Hepatocyte (in vitro differentiated cells): ENCODE data around the gene TRMT61B. TPM values are rescaled to one million over a fixed set of nuclear protein-coding genes. Genes with fewer than 3 reads are reported as not detected.

Experiments
- DNase-seq: peaks from one replicate; pipeline ENCODE4 v3.0.0-alpha.2; 2016; ENCODE audit warnings: low spot score
- H2AFZ ChIP-seq: fragments of 200-600 bp; sonication (generic); 2 replicates; pipeline ENCODE4 v1.6.0; 2016; ENCODE audit warnings: antibody characterized with exemption, mild to moderate bottlenecking
- H3K27ac ChIP-seq: fragments of 200-600 bp; sonication (generic); 2 replicates; pipeline ENCODE4 v1.5.1; 2016; ENCODE audit warnings: mild to moderate bottlenecking
- H3K27me3 ChIP-seq: fragments of 200-600 bp; sonication (generic); 2 replicates; pipeline ENCODE4 v1.6.1; 2016
- H3K36me3 ChIP-seq: fragments of 200-600 bp; sonication (generic); replicated peaks from 2 replicates; pipeline ENCODE4 v1.5.1; 2016; ENCODE audit warnings: low read depth; ENCODE audit not compliant: insufficient read depth
- H3K4me1 ChIP-seq: fragments of 200-600 bp; sonication (generic); 2 replicates; pipeline ENCODE4 v1.5.1; 2016; ENCODE audit warnings: mild to moderate bottlenecking, moderate library complexity; ENCODE audit not compliant: insufficient read depth
- H3K4me2 ChIP-seq: fragments of 200-600 bp; sonication (generic); 2 replicates; pipeline ENCODE4 v1.6.0; 2016
- H3K4me3 ChIP-seq: fragments of 200-600 bp; sonication (generic); 2 replicates; pipeline ENCODE4 v1.5.1; 2016; ENCODE audit warnings: mild to moderate bottlenecking
- H3K79me2 ChIP-seq: fragments of 200-600 bp; sonication (generic); 2 replicates; pipeline ENCODE4 v1.6.0; 2017; ENCODE audit warnings: mild to moderate bottlenecking
- H3K9me2 ChIP-seq: fragments of 200-600 bp; sonication (generic); replicated peaks from 2 replicates; pipeline ENCODE4 v1.6.0; 2017; ENCODE audit warnings: mild to moderate bottlenecking; ENCODE audit not compliant: insufficient read depth
- H3K9me3 ChIP-seq: fragments of 200-600 bp; sonication (generic); 2 replicates; pipeline ENCODE4 v1.5.1; 2016; ENCODE audit warnings: low read depth, mild to moderate bottlenecking
- H4K20me1 ChIP-seq: fragments of 200-600 bp; sonication (generic); 2 replicates; pipeline ENCODE4 v1.6.0; 2016; ENCODE audit warnings: mild to moderate bottlenecking; ENCODE audit not compliant: insufficient read depth, poor library complexity, severe bottlenecking
- EZH2 ChIP-seq: fragments of 200-600 bp; sonication (generic); IDR thresholded peaks from 2 replicates; pipeline ENCODE4 v1.6.1; 2016; ENCODE audit warnings: antibody characterized with exemption, mild to moderate bottlenecking, borderline replicate concordance
- EZH2phosphoT487 ChIP-seq: fragments of 200-600 bp; sonication (generic); IDR thresholded peaks from one replicate; pipeline ENCODE4 v1.6.1; 2018; ENCODE audit warnings: antibody characterized with exemption, mild to moderate bottlenecking, low read depth, moderate library complexity; ENCODE audit not compliant: unreplicated experiment, severe bottlenecking
- WGBS: methylation state at CpG from one replicate; pipeline ENCODE4 v1.1.6; 2016; ENCODE audit warnings: low lambda C conversion rate; ENCODE audit errors: missing lambda C conversion rate; 5-methylcytosine and 5-hydroxymethylcytosine counted together
- polyA plus RNA-seq: library from polyadenylated mRNA; unstranded; fragments of >200 nt; fragmentation: Nextera tagmentation; extraction: Ambion mirVana; gene quantifications from 2 replicates; pipeline ENCODE4 v1.2.1, GENCODE V29; 2016
- total RNA-seq: library from RNA; depleted of rRNA; stranded (reverse); fragments of >200 nt; gene quantifications from 2 replicates; pipeline ENCODE4 v1.2.3, GENCODE V29; 2014
- TF ChIP-seq, protein P1 (sequence below): fragments of 200-600 bp; sonication (generic); IDR thresholded peaks from 2 replicates; pipeline ENCODE4 v1.5.1; 2016; ENCODE audit warnings: antibody characterized with exemption, mild to moderate bottlenecking; ENCODE audit not compliant: poor library complexity

Gene TRMT61B
- total and polyA plus RNA-seq, 2 experiments from 2014 or later, result 11.2 to 17.0 TPM

DNA sequence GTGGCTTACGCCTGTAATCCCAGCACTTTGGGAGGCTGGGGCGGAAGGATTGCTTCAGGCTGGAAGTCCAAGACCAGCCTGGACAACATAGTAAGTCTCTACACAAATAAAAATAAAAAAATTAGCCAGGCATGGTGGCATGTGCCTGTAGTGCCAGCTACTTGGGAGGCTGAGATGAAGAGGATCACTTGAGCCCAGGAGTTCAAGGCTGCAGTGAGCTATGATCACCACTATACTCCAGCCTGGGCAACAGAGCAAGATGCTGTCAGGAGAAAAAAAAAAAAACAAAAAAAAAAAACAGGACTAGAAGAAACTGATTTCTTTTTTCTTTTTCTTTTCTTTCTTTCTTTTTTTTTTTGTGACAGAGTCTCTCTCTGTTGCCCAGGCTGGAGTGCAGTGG, 45.9 kb downstream of the TRMT61B start:
- Histone ChIP-seq H3K27me3 (no peaks in the 10 kb centered on the region), H2AFZ (no peak overlapping the region), H3K36me3 (no peaks in the 10 kb centered on the region), H3K79me2 (no peaks in the 10 kb centered on the region), H3K4me2 (no peak overlapping the region), H3K27ac (no peak overlapping the region), H3K4me3 (no peak overlapping the region), H4K20me1 (no peaks in the 10 kb centered on the region), H3K4me1 (no peaks in the 10 kb centered on the region), H3K9me3 (no peaks in the 10 kb centered on the region), H3K9me2 (no peaks in the 10 kb centered on the region)
- DNase-seq, result no peak
- TF ChIP-seq EZH2 (no peak), EZH2phosphoT487 (no peak)
- TF ChIP-seq, protein P1, sequence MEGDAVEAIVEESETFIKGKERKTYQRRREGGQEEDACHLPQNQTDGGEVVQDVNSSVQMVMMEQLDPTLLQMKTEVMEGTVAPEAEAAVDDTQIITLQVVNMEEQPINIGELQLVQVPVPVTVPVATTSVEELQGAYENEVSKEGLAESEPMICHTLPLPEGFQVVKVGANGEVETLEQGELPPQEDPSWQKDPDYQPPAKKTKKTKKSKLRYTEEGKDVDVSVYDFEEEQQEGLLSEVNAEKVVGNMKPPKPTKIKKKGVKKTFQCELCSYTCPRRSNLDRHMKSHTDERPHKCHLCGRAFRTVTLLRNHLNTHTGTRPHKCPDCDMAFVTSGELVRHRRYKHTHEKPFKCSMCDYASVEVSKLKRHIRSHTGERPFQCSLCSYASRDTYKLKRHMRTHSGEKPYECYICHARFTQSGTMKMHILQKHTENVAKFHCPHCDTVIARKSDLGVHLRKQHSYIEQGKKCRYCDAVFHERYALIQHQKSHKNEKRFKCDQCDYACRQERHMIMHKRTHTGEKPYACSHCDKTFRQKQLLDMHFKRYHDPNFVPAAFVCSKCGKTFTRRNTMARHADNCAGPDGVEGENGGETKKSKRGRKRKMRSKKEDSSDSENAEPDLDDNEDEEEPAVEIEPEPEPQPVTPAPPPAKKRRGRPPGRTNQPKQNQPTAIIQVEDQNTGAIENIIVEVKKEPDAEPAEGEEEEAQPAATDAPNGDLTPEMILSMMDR, result no peak
- WGBS, result 98% methylated on average over 2 of the region's 2 CpGs

DNA sequence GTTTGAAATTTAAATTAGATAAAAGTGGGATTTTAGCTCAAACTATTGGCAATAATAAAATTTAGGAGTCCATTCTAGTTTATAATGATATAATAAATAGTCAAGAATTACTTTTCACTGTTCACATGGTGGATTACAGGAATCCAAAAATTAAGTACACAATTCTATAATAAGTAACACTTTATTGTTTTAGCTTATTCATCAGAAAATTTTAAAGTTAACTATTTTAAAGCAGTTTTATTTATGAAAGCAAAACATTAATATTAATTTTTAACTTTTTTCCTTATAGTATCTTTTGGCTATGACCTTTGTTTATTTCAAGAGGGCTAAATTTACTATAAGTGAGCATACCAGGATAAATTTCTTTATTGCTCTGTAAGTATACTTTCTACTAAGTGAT, 48.1 kb downstream of the TRMT61B start:
- Histone ChIP-seq H4K20me1 (no peaks in the 10 kb centered on the region), H3K4me1 (no peaks in the 10 kb centered on the region)
- TF ChIP-seq EZH2phosphoT487 (no peak), EZH2 (no peak)
- TF ChIP-seq, protein P1, result no peak

DNA sequence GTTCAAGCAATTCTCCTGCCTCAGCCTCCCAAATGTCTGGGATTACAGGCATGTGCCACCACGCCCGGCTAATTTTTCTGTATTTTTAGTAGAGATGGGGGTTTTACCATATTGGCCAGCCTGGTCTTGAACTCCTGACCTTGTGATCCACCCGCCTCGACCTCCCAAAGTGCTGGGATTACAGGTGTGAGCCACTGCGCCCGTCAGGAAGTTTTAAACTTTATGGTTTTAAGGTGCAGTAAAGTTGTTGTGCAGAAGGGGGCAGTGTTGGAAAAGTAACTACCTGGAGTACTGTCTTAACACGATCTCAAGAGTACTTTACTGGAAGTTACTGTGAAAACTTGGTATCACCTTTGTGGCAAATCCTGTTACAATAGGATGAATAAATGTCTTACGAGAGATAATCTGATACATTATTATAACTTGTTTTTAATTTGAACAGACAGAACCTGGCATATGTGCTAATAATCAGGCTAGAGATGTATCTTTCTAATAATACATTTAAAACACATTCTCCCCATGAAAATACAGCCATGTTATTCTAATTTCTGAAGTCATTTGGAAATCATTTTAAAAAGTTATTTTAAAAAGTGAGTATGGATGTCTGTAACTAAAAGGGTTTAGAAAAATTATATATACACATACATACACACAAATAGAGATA, 48.7 kb downstream of the TRMT61B start:
- Histone ChIP-seq H3K9me3 (no peaks in the 10 kb centered on the region), H2AFZ (no peak overlapping the region), H3K4me1 (no peaks in the 10 kb centered on the region), H3K4me2 (no peak overlapping the region), H3K79me2 (no peaks in the 10 kb centered on the region), H3K27ac (no peak overlapping the region), H4K20me1 (no peaks in the 10 kb centered on the region), H3K27me3 (no peaks in the 10 kb centered on the region), H3K4me3 (no peak overlapping the region), H3K36me3 (no peaks in the 10 kb centered on the region), H3K9me2 (no peaks in the 10 kb centered on the region)
- DNase-seq, result peak; percentile 73
- TF ChIP-seq, protein P1, result peak; percentile 69
- TF ChIP-seq EZH2phosphoT487, result no peak
- no peak for TF ChIP-seq EZH2
- WGBS, result 8% methylated on average over 8 of the region's 8 CpGs

More for the DNA sequence above, 48.1 kb downstream of the TRMT61B start:
- Histone ChIP-seq H3K4me2 (no peak overlapping the region), H3K27ac (no peak overlapping the region), H3K4me3 (no peak overlapping the region), H2AFZ (no peak overlapping the region), H3K36me3 (no peaks in the 10 kb centered on the region), H3K79me2 (no peaks in the 10 kb centered on the region), H3K27me3 (no peaks in the 10 kb centered on the region), H3K9me2 (no peaks in the 10 kb centered on the region), H3K9me3 (no peaks in the 10 kb centered on the region)
- DNase-seq, result no peak

DNA sequence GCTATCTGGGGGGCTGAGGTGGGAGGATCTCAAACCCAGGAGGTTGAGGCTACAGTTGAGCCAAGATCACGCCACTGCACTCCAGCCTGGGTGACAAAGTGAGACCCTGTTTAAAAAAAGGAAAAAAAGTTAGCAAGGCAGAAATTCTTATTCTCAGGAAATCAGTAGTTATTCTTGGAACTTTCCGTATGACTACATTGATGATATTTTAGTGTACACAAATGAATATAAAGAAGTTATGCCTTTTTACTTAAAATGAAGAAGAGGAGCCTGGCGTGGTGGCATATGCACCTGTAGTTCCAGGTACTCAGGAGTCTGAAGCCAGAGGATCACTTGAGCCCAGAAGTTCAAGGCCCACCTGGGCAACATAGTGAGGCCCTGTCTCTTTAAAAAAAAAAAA, 52.1 kb downstream of the TRMT61B start:
- H3K4me1 ChIP-seq, result no peaks in the 10 kb centered on the region
- 95% methylated on average over 3 of the region's 3 CpGs for WGBS
- no peak overlapping the region for H3K27ac ChIP-seq
- TF ChIP-seq EZH2phosphoT487 (no peak), EZH2 (no peak)
- TF ChIP-seq, protein P1, result no peak
- H3K79me2 ChIP-seq, result no peaks in the 10 kb centered on the region
- H3K36me3 ChIP-seq, result no peaks in the 10 kb centered on the region
- H3K4me3 ChIP-seq, result no peak overlapping the region
- H4K20me1 ChIP-seq, result no peaks in the 10 kb centered on the region
- H3K9me3 ChIP-seq, result no peaks in the 10 kb centered on the region
- H2AFZ ChIP-seq, result no peak overlapping the region
- no peak for DNase-seq
- no peaks in the 10 kb centered on the region for H3K27me3 ChIP-seq
- no peak overlapping the region for H3K4me2 ChIP-seq
- H3K9me2 ChIP-seq, result no peaks in the 10 kb centered on the region
